Stimulated activated naive CD4-positive, alpha-beta T cell (primary cell): ENCODE measurements around the gene AP5B1.
"Not testable (repeated sequence)": the region's sequence is repeated elsewhere in the genome, so short reads cannot be mapped to it uniquely, and the experiment has no call there.

Source experiments
- DNase-seq, 6 experiments: peaks; one replicate each; lab custom pipeline; 2025; lab: John Stamatoyannopoulos, UW

AP5B1 gene

DNA sequence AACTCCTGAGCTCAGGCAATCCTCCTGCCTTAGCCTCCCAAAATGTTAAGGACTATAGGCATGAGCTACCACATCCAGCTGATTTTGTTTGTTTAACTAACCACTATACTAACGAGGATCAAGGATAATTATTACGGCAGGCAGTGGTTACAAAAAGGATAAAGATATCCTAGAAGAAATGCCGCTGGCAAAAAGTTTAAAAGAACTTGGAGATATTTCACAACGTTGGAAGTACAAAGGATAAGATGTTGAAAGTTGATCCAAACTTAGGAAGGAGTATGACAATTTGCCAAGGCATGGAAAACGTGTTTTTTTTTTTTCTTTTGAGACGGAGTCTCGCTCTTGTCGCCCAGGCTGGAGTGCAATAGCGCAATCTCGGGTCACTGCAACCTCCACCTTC, 13.4 kb downstream of the AP5B1 start:
- DNase-seq, result no peak

DNA sequence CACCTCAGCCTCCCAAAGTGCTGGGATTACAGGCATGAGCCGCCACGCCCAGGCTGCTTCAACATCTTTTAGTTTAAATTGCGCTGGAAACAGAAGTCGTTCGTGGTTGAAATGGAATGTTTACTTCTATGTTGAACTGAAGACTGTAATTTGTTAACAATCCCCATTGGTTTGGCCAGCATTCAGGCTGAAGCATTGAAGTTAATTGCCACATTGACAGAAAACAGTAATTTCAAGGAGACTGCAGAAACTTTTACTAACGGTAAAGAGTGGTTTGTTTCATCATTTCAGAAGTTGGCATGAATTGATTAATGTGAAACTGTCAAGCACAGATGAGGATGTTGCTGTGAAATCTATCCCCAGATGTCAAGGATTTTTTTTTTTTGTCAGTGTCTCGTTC, 14.2 kb downstream of the AP5B1 start:
- DNase-seq, result no peak

DNA sequence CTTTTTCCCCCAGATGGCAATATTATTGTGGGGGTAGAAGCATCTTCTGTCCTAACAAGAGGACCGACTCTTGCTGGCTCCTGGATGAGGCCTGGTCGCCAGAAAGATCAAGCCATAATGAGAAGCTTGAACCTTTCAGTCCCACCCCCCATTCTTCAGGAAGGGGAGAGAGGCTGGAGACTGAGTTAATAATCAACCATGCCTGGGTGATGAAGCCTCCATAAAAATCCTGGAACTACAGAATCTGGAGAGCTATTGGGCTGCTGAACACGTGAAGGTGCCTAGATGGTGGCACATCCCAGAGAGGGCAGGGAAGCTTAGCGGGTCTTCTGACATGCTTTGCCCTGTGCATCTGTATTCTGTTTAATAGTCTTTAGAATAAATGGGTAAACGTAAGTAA, 16.3 kb downstream of the AP5B1 start:
- no peak for DNase-seq

- not testable (repeated sequence) for DNase-seq
Observed at GRCh38 chr11:65762816-65763215, 18.0 kb downstream of the AP5B1 start.

DNA sequence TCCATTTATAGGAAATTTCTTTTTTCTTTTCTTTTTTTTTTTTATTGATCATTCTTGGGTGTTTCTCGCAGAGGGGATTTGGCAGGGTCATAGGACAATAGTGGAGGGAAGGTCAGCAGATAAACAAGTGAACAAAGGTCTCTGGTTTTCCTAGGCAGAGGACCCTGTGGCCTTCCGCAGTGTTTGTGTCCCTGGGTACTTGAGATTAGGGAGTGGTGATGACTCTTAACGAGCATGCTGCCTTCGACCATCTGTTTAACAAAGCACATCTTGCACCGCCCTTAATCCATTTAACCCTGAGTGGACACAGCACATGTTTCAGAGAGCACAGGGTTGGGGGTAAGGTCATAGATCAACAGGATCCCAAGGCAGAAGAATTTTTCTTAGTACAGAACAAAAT, 18.6 kb downstream of the AP5B1 start:
- not testable (repeated sequence) for DNase-seq

DNA sequence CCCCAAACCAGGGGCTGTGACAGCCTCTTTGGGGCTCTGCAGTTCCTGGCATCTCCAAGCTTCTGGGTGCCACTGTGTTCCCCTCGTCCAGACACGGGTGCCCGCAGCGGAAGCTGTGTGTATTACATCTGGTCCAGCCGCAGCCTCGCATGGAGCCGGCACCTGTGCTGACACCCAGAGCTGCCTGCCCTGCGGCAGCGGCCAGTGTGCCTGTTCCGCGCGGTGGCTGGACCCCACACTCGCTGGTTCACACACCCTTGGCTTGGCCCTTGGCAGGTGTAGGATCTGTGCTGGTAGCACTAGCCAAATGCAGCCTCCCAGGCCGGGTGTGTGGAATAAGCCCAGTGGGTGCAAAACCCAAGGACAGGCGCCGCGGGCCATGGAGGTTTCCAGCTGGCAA, 35.7 kb downstream of the AP5B1 start:
- no peak for DNase-seq

- DNase-seq, result no peak
Observed at GRCh38 chr11:65744699-65745042, 36.1 kb downstream of the AP5B1 start.

GRCh38 chr11:65744026-65744698, 36.6 kb downstream of the AP5B1 start:
- no peak for DNase-seq

DNA sequence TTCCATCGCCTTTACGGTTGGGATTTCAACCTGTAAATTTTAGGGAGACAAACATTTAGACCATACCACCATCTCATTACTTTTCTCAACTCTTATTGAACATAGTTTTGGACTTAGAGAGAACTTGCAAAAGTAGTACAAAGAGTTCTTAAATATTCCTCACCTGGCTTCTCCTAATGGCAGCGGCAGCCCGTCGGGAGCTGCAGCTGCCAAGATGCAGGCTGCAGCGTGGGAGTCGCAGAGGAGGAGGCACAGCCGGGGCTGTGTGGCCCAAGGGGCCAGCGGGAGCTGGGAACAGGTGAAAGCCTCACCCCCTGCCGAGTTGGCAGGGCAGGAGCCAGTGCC, 37.1 kb downstream of the AP5B1 start:
- DNase-seq, result no peak

DNA sequence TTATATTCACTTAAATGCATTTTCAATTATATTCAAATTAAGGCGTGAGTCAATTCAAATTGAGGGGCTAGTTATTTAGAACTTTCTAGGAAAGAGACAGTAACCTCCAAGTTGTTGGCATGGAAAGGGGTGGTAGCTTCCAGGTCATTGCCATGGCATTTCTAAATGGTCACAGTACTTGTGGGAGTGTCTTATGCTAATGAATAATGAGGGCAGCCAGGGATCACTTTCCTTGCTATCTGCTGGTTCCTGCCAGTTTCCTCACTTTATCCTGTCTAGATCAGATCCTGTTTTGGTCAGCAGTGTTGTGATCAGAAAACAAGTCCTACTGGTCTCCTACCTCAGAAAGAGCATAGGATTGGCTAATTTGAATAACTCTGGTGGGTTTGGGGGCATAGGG, 38.4 kb downstream of the AP5B1 start:
- DNase-seq, result no peak

- no peak for DNase-seq
Observed at GRCh38 chr11:65741185-65741584, 39.6 kb downstream of the AP5B1 start.

DNA sequence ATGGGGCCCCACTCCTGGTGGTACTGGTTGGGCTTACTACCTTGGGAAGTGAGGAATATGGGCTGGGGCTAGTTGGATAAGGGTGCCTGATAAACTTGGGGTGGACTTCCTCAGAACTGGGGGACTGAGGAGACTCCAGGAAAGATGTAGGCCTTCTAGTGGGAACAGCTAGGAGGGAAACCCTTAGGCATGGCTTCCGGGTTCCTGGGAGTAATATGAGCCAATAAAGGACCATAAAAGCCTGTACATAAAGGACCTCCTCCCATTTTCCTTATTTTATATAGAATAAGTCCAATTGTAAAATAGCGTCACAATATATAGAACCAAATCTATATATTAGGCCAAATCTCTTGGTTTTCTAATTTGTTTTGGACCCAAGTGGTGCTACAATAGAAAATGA, 41.8 kb downstream of the AP5B1 start:
- no peak for DNase-seq

- DNase-seq, result no peak
Observed at GRCh38 chr11:65736810-65737209, 44.0 kb downstream of the AP5B1 start.

GRCh38 chr11:65735111-65735510, 45.7 kb downstream of the AP5B1 start:
- not testable (repeated sequence) for DNase-seq

GRCh38 chr11:65730461-65730860, 50.3 kb downstream of the AP5B1 start:
- no peak for DNase-seq

DNA sequence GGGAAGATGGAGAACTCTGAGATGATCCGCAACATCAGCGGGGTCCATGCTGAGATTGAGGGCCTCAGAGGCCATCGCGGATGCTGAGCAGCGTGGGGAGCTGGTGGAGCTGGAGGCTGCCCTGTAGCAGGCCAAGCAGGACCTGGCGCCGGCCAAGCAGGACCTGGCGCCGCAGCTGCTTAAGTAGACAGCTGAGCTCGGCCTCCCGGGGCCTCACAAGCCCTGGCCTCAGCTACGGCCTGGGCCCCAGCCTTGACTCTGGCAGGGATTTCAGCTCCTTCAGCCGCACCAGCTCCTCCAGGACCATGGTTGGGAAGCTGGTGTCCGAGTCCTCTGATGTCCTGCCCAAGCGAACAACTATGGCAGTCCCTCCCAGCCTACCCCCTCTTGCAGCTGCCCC, 52.9 kb downstream of the AP5B1 start:
- no peak for DNase-seq

DNA sequence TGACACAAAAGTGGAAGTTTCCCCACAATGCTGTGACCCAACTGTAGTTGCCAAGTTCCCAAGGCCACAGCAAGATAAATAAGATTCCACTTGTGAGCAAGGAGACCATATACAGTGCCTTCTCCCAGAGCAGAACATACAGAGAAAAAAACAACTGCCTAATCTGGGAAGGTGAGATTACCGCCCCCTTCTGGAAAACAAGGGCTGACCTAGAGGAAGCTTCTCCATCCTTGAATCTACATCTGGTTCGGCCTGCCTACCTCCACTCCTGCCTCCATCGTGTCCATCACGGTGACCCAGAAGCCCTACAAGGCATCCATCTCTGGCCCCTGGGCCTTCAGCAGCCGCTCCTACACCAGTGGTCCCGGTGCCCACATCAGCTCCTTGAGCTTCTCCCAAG, 54.1 kb downstream of the AP5B1 start:
- no peak for DNase-seq
